ENCODE measurements around the gene ESM1.

Gene ESM1

DNA sequence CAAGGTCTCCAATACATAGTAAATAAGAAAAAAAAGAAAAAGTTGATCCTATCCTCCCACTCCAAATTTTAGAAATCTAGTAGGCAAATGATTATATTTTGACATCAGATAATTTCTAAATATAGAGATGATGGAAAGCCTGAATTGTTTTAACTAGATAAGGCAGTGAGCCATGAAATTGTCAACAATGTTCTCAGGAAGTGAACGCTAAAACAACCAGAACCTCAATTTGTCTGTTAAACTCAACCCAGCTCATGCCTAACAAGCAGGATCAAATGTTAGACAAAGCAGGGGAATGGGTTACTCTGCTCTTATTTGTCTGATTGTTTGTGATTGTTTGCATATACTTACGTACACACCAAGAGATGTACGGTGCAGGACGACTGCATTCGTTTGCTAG is 49.2 kb downstream of the ESM1 start:
- no peak for DNase-seq
- H3K27ac ChIP-seq (ENCODE audit: low read length, poor library complexity, severe bottlenecking): no peak overlapping the region
- no peak overlapping the region for H2BK120ac ChIP-seq (ENCODE audit: low read depth, low read length)
- H2BK15ac ChIP-seq (ENCODE audit: low read depth, poor library complexity, severe bottlenecking): no peak overlapping the region
- no peaks in the 10 kb centered on the region for H3K79me1 ChIP-seq (replicated peaks; ENCODE audit: low read length, poor library complexity, severe bottlenecking)
- H2BK5ac ChIP-seq (ENCODE audit: low read depth, low read length, poor library complexity, severe bottlenecking): no peak overlapping the region
- peaks cover 35 to 47% of the 10 kb centered on the region in 2 experiments for H3K27me3 ChIP-seq (ENCODE audit: control insufficient read depth in 1 of 2, insufficient read depth in 1 of 2, low read length in 2 of 2)
- no peak overlapping the region for H3K4ac ChIP-seq (ENCODE audit: low read depth in 1 of 2, low read length in 2 of 2)
- H3K18ac ChIP-seq (ENCODE audit: low read depth in 1 of 2, low read length in 2 of 2): no peak overlapping the region
- no peaks in the 10 kb centered on the region for H3K36me3 ChIP-seq (ENCODE audit: control insufficient read depth in 1 of 2, insufficient read depth in 2 of 2, low read depth in 1 of 2, low read length in 2 of 2)
- no peak overlapping the region for H2AK5ac ChIP-seq (ENCODE audit: low read length, severe bottlenecking)
- no peak overlapping the region for H2AFZ ChIP-seq (ENCODE audit: low read depth, low read length)
- H3K4me2 ChIP-seq (ENCODE audit: low read length, poor library complexity, severe bottlenecking): no peak overlapping the region
- H3K23ac ChIP-seq (ENCODE audit: low read length in 2 of 2): no peak overlapping the region
- H3K9ac ChIP-seq (ENCODE audit: low read length): no peak overlapping the region
- H3K14ac ChIP-seq (ENCODE audit: low read length in 2 of 2): no peak overlapping the region
- peaks cover 3% of the 10 kb centered on the region for H3K9me3 ChIP-seq (ENCODE audit: control insufficient read depth, low read length)
- H2BK12ac ChIP-seq (ENCODE audit: low read length in 2 of 2): no peak overlapping the region
- 91% methylated on average over 4 of the region's 5 CpGs for WGBS
- H4K8ac ChIP-seq (ENCODE audit: low read length): no peak overlapping the region
- no peak overlapping the region for H3K4me3 ChIP-seq (ENCODE audit: insufficient read depth in 1 of 2, low read depth in 1 of 2, low read length in 2 of 2)
- no peak overlapping the region for H4K91ac ChIP-seq (ENCODE audit: low read length)
- H3K4me1 ChIP-seq (ENCODE audit: control insufficient read depth, insufficient read depth, low read depth, low read length): no peaks in the 10 kb centered on the region

DNA sequence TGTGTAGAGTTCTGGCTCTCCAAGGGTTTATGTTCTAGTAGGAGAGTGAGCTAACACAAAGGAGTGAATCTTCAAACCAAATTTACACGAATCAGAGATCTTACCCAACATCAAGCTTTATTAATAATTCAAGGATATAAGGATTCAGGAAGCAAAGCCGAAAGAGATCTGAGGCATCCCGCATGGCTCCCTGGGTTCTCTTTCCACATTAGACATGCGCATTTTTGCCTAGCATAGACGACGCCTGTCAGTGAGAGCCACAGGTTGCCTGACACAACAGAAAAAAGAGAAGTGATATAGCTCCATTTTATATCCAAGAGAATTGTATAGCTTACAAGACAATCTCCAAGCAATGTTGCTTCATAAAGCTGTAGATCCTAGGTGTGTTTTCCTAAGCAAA is 52.6 kb downstream of the ESM1 start:
- no peak overlapping the region for H3K27ac ChIP-seq (ENCODE audit: low read length, poor library complexity, severe bottlenecking)

DNA sequence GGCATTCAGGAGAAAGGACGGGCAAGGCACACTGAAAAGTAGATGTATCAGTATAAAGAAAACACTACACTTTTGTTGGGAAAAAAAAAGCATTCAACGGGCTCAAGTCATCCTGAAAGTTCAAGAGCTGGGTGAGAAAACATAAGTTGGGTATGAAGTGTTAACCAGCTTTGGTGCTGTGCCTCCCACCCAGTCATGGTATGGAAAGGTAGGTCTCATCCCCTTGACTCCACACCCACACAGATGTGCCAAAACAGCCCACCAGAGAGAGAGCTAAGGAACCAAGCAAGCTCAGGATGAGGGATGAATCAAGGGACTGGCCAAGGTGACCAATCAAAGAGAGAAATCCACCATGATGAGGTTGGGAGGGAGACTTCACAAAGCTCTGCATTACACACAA is 54.7 kb downstream of the ESM1 start:
- no peak overlapping the region for H3K9ac ChIP-seq (ENCODE audit: low read length)
- no peak overlapping the region for H4K91ac ChIP-seq (ENCODE audit: low read length)
- 67% methylated on average over 2 of the region's 2 CpGs for WGBS

More for the DNA sequence above, 52.6 kb downstream of the ESM1 start:
- Histone ChIP-seq H2BK12ac (ENCODE audit: low read length in 2 of 2) (no peak overlapping the region), H3K9me3 (ENCODE audit: control insufficient read depth, low read length) (peaks cover 7% of the 10 kb centered on the region), H3K36me3 (ENCODE audit: control insufficient read depth in 1 of 2, insufficient read depth in 2 of 2, low read depth in 1 of 2, low read length in 2 of 2) (no peaks in the 10 kb centered on the region), H3K4me2 (ENCODE audit: low read length, poor library complexity, severe bottlenecking) (no peak overlapping the region), H3K14ac (ENCODE audit: low read length in 2 of 2) (no peak overlapping the region), H2BK120ac (ENCODE audit: low read depth, low read length) (no peak overlapping the region), H2BK5ac (ENCODE audit: low read depth, low read length, poor library complexity, severe bottlenecking) (no peak overlapping the region), H2BK15ac (ENCODE audit: low read depth, poor library complexity, severe bottlenecking) (no peak overlapping the region), H2AK5ac (ENCODE audit: low read length, severe bottlenecking) (no peak overlapping the region), H2AFZ (ENCODE audit: low read depth, low read length) (no peak overlapping the region), H3K23ac (ENCODE audit: low read length in 2 of 2) (no peak overlapping the region), H4K8ac (ENCODE audit: low read length) (no peak overlapping the region), H3K18ac (ENCODE audit: low read depth in 1 of 2, low read length in 2 of 2) (no peak overlapping the region), H3K4ac (ENCODE audit: low read depth in 1 of 2, low read length in 2 of 2) (no peak overlapping the region), H4K91ac (ENCODE audit: low read length) (no peak overlapping the region), H3K9ac (ENCODE audit: low read length) (no peak overlapping the region), H3K4me3 (ENCODE audit: insufficient read depth in 1 of 2, low read depth in 1 of 2, low read length in 2 of 2) (no peak overlapping the region), H3K4me1 (ENCODE audit: control insufficient read depth, insufficient read depth, low read depth, low read length) (no peaks in the 10 kb centered on the region), H3K79me1 (replicated peaks; ENCODE audit: low read length, poor library complexity, severe bottlenecking) (no peaks in the 10 kb centered on the region), H3K27me3 (ENCODE audit: control insufficient read depth in 1 of 2, insufficient read depth in 1 of 2, low read length in 2 of 2) (peaks cover 41 to 62% of the 10 kb centered on the region in 2 experiments)
- 55% methylated on average over 4 of the region's 6 CpGs for WGBS
- no peak for DNase-seq

More for the DNA sequence above, 54.7 kb downstream of the ESM1 start:
- Histone ChIP-seq H3K36me3 (ENCODE audit: control insufficient read depth in 1 of 2, insufficient read depth in 2 of 2, low read depth in 1 of 2, low read length in 2 of 2) (no peaks in the 10 kb centered on the region), H3K9me3 (ENCODE audit: control insufficient read depth, low read length) (peaks cover 14% of the 10 kb centered on the region), H4K8ac (ENCODE audit: low read length) (no peak overlapping the region), H2BK5ac (ENCODE audit: low read depth, low read length, poor library complexity, severe bottlenecking) (no peak overlapping the region), H3K14ac (ENCODE audit: low read length in 2 of 2) (no peak overlapping the region), H3K27ac (ENCODE audit: low read length, poor library complexity, severe bottlenecking) (no peak overlapping the region), H3K23ac (ENCODE audit: low read length in 2 of 2) (no peak overlapping the region), H3K18ac (ENCODE audit: low read depth in 1 of 2, low read length in 2 of 2) (no peak overlapping the region), H3K79me1 (replicated peaks; ENCODE audit: low read length, poor library complexity, severe bottlenecking) (no peaks in the 10 kb centered on the region), H3K4me2 (ENCODE audit: low read length, poor library complexity, severe bottlenecking) (no peak overlapping the region), H3K4me3 (ENCODE audit: insufficient read depth in 1 of 2, low read depth in 1 of 2, low read length in 2 of 2) (no peak overlapping the region), H3K27me3 (ENCODE audit: control insufficient read depth in 1 of 2, insufficient read depth in 1 of 2, low read length in 2 of 2) (peaks cover 26 to 47% of the 10 kb centered on the region in 2 experiments), H3K4ac (ENCODE audit: low read depth in 1 of 2, low read length in 2 of 2) (no peak overlapping the region), H2BK15ac (ENCODE audit: low read depth, poor library complexity, severe bottlenecking) (no peak overlapping the region), H2AK5ac (ENCODE audit: low read length, severe bottlenecking) (no peak overlapping the region), H3K4me1 (ENCODE audit: control insufficient read depth, insufficient read depth, low read depth, low read length) (no peaks in the 10 kb centered on the region), H2BK12ac (ENCODE audit: low read length in 2 of 2) (no peak overlapping the region), H2AFZ (ENCODE audit: low read depth, low read length) (no peak overlapping the region), H2BK120ac (ENCODE audit: low read depth, low read length) (no peak overlapping the region)
- DNase-seq: no peak
